ENCODE data around the gene CCNY.

Gene CCNY

DNA sequence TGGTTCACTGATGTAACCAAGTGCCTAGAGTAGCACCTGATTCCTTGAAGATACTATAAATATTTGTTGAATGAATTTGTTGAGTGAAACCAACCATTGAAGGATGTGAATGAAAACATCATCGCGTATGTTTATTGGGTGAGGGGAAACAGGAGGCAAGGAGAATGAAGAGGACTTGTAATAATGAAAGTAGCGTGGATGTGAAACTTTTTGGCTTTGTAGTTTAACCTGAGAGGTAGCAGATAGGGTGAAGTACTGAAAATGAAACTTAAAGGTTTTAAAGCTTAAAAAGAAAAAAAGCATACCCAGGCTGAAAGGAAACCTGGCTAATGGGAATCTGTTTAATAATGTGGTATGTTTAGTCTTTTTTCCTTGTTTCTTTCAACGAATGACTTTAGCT lies 5.2 kb downstream of the CCNY start:
- no peak for DNase-seq (ENCODE audit: low read depth)
- no peak overlapping the region for H3K4me3 ChIP-seq (ENCODE audit: low read depth, low read length)
- TF ChIP-seq, protein P1, sequence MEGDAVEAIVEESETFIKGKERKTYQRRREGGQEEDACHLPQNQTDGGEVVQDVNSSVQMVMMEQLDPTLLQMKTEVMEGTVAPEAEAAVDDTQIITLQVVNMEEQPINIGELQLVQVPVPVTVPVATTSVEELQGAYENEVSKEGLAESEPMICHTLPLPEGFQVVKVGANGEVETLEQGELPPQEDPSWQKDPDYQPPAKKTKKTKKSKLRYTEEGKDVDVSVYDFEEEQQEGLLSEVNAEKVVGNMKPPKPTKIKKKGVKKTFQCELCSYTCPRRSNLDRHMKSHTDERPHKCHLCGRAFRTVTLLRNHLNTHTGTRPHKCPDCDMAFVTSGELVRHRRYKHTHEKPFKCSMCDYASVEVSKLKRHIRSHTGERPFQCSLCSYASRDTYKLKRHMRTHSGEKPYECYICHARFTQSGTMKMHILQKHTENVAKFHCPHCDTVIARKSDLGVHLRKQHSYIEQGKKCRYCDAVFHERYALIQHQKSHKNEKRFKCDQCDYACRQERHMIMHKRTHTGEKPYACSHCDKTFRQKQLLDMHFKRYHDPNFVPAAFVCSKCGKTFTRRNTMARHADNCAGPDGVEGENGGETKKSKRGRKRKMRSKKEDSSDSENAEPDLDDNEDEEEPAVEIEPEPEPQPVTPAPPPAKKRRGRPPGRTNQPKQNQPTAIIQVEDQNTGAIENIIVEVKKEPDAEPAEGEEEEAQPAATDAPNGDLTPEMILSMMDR (conservative IDR thresholded peaks at IDR 0.05; ENCODE audit: low read depth, low read length) = no peak

DNA sequence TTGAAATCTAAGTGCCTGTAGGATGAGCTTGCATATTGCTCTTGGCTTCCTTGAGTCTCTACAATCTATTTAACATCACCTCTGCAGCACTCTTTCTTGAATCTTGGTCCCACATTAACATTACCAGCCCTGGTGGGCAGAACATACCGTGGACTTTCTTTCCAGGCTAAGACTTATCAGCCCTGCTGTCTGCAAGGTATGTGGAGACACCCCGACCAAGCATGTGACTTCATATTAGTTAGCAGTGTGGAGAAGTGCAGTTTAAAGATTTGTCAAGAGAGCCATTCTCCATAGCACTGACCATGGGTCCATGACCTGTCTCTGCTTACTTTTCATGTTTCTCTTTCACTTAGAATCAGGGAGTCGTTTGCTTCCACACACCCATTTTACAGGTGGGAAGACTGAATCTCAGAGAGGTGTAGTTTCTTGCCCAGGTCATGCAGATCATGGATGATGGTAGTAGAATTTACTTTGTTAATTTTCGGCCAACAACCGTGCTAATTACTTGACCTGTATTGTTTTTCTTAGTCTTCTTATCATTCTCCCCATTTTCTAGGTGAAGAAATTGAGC lies 6.0 kb downstream of the CCNY start:
- TF ChIP-seq, protein P1 (conservative IDR thresholded peaks at IDR 0.05; ENCODE audit: low read depth, low read length) = no peak
- no peak overlapping the region for H3K4me3 ChIP-seq (ENCODE audit: low read depth, low read length)

GRCh38 chr10:35343739-35344138 lies 7.4 kb downstream of the CCNY start:
- no peak for DNase-seq (ENCODE audit: low read depth)
- TF ChIP-seq, protein P1 (conservative IDR thresholded peaks at IDR 0.05; ENCODE audit: low read depth, low read length) = no peak
- H3K4me3 ChIP-seq (ENCODE audit: low read depth, low read length) = no peak overlapping the region

More for the DNA sequence above, 6.0 kb downstream of the CCNY start:
- no peak for DNase-seq (ENCODE audit: low read depth)

- H3K4me3 ChIP-seq (ENCODE audit: low read depth, low read length) = no peak overlapping the region
- DNase-seq (ENCODE audit: low read depth) = no peak
- TF ChIP-seq, protein P1 (conservative IDR thresholded peaks at IDR 0.05; ENCODE audit: low read depth, low read length) = no peak
These were observed 9.1 kb downstream of the CCNY start for GRCh38 chr10:35345383-35345742.

DNA sequence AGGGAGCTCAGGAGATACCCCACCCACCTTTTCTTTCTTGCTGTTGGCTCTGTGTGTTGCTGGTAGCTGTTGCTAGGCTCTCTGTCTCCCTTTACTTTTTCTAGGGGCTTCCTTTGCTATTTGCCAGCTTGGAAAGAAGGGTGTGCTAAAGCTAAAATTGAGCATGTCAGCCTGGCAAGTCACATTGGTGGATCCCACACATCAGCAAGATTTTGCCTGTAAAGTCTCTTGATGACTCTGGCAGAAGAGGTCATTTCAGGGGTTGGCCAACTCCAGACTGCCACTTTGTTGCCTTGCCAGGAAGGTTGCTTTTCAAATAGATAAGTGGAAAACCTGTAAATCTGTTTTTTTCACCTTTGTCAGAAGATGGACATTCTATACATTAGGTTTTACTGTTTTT lies 9.9 kb downstream of the CCNY start:
- no peak overlapping the region for H3K4me3 ChIP-seq (ENCODE audit: low read depth, low read length)
- TF ChIP-seq, protein P1 (conservative IDR thresholded peaks at IDR 0.05; ENCODE audit: low read depth, low read length) = no peak
- DNase-seq (ENCODE audit: low read depth) = no peak

- TF ChIP-seq, protein P1 (conservative IDR thresholded peaks at IDR 0.05; ENCODE audit: low read depth, low read length) = no peak
- no peak for DNase-seq (ENCODE audit: low read depth)
- no peak overlapping the region for H3K4me3 ChIP-seq (ENCODE audit: low read depth, low read length)
These were observed 10.8 kb downstream of the CCNY start for GRCh38 chr10:35347121-35347562.

DNA sequence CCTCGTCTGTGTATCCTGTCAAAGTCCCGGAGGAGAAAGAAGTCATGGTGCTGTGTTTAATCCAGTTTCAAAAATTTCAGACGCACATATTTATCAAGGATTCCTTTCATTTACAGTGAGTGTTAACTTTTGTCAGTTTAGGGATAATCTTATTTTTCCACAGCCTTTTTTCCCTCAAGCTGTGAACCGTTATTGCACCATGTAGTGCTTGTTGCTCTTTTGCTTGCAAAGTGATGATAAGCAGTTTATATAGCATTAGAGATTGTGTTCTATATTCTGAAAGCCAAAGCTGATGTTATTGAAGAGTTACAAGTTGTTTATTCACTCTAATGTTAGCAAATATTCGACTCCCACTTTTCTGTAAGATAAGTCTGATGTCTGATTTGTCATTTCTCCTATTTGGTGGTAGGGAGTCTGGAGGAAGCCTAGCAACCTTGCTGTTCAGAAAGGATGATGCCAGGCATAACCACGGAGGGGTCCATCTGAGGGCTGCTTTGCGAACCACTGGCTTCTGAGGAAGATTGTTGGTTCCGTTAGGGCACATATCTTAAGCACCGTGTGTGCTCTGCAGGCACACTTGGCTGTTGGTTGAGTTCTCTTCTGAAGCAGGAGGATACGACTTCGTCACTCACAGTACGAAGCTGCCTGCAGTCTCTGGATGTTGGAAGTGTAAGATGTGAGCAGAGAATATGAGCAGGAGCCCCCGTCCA lies 11.7 kb downstream of the CCNY start:
- TF ChIP-seq, protein P1 (conservative IDR thresholded peaks at IDR 0.05; ENCODE audit: low read depth, low read length) = no peak
- no peak for DNase-seq (ENCODE audit: low read depth)
- no peak overlapping the region for H3K4me3 ChIP-seq (ENCODE audit: low read depth, low read length)

Data from choroid plexus epithelial cell (primary cell).